Activated CD8-positive, alpha-beta memory T cell treated with anti-CD3 and anti-CD28 coated beads, Interleukin-2, amount 50 U/mL, for 1 hour (primary cell): ENCODE measurements around the gene ITPRID1.
"Not testable (repeated sequence)": the region's sequence is repeated elsewhere in the genome, so short reads cannot be mapped to it uniquely, and the experiment has no call there.

Experiments
- DNase-seq: peaks from one replicate; pipeline ENCODE4 v3.0.0-alpha.2; 2020; ENCODE audit errors: extremely low read depth

ITPRID1 gene

DNA sequence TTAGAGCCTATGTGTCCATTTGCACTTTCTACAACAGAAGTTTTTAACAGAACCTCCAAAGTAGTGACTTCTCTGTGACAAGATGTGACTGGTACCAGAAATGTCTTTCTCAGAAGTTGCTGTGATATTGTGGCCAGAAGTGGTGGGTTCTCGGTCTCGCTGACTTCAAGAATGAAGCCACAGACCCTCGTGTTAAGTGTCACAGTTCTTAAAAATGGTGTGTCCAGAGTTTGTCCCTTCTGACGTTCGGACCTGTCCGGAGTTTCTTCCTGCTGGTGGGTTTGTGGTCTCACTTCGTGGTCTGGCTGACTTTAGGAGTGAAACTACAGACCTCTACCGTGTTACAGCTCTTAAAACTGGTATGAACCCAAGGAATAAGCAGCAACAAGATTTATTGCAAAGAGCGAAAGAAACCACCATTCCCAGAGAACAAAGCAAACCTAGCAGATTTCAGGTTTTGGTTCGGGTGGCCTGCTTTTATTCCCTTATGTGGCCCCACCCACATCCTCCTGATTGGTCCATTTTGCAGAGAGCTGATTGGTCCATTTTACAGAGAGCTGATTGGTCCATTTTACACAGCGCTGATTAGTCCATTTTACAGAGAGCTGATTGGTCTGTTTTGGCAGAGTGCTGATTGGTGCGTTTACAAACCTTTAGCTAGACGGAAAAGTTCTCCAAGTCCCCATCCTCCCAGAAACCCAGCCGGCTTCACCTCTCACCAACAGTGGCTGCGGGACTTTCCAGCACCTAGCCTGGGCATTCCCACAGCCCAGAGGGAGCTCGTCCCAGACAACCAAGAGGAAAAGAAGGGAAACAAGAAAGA lies 3.0 kb downstream of the ITPRID1 start:
- DNase-seq: no peak

DNA sequence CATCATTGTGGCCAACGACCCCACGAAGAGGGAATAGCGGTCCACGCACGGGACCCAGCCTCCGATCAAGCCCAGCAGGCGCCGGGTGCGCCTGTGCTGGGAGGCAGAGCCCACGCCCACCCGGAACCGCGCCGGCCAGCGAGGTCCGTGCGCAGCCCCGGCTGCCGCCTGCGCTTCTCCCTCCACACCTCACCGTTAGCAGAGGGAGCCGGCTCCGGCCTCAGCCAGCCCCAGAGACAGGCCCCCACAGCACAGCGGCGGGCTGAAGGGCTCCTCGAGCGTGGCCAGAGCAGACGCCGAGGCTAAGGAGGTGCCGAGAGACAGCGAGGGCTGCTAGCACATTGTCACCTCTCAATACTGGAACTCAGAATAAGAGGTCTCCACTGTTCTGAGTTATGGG lies 3.6 kb downstream of the ITPRID1 start:
- DNase-seq: no peak

DNA sequence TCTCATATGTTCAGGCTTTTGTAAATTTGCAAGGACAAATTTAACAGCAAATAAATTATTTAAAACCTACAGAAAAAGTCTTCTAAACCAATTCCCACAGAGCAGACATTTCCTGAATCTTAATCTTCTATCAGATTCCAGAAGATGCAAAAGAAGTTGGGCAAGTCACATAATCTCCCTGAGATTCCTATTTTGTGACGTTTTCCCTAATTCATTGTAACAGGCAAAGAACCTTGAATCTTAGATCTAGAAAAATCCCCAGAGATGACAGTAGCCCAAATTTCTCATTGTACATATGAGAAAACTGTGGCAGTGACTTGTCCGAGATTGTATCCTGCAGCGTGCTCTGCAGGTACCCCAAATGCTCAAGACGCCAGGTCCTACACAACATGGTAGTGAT lies 4.9 kb downstream of the ITPRID1 start:
- DNase-seq: no peak

DNA sequence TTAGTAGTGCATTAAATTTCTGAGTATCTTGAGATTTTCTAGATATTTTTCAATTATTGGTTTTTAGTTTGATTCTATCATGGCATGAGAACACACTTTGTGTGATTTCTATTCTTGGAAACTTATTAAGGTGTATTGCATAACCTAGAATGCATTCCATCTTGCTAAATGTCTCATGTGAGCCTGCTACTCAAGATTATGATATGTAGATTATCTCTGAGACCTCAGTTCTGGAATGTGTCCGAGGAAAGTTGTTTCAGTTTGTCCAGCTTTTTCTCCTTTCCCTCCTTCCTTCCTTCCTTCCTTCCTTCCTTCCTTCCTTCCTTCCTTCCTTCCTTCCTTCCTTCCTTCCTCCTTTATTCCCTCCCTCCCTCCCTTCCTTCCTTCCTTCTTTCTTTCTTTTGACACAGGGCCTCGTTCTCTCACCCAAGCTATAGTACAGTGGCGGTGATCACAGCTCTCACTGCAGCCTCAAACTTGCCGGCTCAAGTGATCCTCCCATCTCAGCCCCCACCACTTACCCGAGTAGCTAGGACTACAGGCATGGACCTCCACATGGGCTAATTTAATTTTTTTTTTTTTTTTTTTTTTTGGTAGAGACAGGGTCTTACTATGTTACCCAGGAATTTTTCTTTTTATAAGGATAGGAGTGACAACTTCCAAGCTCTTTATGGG lies 7.6 kb downstream of the ITPRID1 start:
- no peak for DNase-seq

DNA sequence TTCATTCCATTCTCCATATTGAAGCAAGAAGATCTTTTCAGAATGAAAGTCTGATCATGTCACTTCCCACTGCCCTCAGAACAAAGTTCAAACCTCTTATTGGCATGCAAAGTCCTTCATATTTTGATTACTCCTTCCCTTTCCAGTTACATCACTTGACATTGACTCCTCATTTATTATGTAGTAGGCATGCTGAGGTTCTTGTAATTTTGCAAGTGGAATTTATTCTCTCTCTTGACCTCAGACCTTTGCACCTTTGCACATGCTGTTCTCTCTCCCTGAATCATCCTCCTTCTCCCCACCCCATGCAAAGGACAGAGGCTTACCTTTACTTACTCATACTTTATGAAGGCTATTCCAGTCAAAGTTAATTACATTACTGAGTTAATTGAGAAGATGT lies 13.0 kb downstream of the ITPRID1 start:
- no peak for DNase-seq

DNA sequence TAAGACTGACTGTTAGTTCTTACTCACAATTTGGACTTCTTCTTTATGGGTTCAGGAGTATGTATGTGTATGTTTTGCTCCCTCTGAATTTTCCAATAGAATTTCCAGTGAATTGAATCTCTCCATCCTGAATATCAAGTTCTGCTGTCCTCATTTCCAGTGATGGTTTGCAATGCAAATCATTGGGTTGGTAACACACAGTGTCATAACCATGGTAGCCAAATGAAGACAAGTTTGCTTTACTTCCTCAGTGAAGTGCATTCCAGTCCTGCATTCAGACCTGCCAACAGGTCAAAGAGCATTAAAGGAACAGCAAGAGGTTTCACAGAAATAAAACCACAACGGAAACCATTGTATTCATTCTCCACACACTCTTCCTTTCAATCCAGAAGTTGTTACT lies 15.2 kb downstream of the ITPRID1 start:
- DNase-seq: no peak

DNA sequence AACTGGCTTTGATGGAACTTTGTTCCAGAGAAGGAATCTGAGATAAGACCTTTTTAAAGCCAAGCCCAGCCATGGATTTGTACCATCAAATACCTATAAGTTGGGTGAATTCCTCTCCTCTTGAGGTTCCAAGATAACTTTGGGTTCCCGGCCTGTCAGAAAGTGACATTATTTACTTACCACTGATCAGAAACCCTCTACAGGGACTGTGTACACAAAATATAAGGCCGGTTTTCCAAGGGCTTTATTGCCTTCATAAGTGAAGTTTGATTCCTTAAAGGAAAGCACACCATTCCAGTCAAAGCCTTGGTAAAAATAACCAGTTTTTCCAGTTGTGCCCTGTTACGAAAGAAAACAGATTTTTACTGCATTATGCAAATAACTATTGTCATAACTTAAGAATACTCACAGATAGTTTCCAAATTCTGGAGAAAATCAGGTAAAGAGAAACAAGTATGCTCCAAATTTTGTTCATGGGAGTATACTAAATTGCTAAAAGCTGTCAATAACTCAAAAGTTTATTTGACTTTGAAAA lies 26.8 kb downstream of the ITPRID1 start:
- not testable (repeated sequence) for DNase-seq

DNA sequence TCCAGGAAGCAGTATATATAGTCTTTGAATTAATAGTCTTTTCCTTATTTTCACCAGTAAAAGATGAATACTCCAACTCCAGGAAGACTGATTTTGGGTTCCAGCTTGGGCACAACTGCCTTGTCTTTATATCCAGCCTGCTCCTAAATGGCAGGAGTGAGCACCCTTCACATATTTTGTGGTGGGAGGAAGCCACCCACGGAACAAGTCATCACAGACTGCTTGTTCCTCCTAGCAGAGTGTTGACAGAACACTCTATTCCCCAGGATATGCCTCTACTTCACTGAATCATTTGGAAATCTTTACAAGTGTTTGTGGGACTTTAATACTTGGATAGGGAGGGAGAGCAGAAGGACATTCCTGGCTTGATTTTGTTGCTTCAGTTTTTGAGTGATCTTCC lies 31.7 kb downstream of the ITPRID1 start:
- no peak for DNase-seq

DNA sequence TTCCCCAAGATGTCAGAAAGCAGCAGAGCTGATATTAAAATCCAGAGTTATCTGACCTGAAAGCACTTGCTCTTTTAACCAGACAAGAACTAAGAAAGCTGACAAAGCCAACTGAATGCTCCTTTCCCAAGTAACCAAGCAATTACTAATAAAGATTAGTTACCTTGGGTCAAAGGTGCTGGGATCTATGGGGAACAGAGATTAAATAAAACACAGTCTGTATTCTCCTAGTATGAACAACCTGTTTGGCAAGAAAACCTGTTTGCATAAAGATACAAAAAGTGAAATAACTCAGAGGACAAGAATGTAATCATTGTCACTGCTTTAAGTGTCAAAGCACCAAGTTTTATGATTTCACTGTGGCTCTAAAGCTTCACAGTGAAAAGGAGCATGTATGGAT lies 35.7 kb downstream of the ITPRID1 start:
- DNase-seq: no peak

DNA sequence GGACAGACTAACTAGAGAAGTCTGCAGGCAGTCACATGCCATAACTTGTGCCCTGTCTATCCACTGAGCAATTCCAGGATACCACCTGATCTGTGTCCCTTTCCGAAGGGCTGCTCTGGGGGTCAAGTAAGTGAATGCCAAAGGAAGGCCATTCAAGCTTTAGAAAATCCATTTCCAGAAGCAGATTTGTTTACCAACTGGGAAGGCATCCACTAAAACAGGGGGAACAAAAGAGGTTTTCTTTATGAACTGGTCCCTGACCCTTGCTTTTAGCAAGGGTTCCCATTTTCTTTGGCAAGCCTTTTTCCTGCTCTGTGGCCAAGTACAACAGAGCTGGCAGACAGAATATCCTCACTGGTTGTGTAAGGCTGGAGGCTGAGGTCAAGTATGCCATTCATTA lies 36.5 kb downstream of the ITPRID1 start:
- no peak for DNase-seq

DNA sequence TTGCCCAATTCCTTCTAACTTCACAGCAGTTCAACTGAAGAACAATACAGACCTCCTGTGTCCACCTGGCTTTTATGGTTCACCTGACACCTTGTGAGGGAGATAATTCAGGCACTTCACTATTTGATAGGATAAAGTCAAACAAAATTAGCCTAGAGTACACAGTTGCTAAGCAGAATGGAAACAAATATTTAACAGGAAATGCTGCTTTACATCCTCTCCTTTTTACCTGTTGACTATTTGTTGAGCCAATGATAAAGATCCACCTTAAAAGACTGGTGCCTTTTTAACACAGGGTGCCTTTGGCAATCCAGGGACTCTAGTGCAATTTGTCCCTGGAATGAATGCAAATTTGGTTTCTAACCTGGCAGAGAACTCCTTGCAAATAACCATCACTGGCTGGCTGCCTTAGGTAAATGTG lies 39.8 kb downstream of the ITPRID1 start:
- DNase-seq: no peak

DNA sequence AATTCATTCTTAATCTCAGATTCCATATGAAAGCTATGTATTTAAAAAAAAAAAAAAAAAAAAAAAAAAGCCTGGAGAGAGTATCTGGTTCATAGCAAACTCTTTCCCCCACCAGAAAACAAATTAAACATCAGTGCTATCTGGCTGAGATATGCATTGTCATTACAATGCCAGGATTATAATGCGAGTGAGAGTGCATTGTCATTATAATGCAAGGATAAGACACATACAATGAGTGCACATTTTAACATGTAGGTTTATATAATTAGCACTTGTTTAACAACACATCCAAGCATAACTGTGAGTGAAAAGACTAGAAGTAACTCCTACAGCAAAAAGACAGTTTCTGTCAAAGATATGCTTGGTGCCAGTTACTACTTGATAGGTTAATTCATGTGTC lies 48.1 kb downstream of the ITPRID1 start:
- no peak for DNase-seq

DNA sequence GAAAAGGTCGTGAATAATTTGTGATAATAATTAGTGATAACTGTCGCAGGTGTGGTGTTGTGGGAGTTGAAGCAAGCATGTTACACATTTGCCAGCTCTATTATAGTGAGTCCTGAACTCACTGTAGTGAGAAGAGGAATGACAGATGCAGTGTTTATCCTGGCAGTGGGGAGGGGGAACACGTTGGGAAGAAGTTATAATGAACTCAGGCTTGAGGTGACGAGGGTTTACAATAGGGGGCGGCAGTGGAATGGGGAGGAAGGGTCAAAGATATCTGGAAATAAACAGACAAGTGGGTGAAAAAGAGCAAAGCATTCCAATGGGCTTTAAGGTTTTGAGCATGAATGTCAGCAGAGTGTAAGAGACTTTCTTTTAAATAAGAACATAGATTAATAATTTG lies 49.6 kb downstream of the ITPRID1 start:
- no peak for DNase-seq

DNA sequence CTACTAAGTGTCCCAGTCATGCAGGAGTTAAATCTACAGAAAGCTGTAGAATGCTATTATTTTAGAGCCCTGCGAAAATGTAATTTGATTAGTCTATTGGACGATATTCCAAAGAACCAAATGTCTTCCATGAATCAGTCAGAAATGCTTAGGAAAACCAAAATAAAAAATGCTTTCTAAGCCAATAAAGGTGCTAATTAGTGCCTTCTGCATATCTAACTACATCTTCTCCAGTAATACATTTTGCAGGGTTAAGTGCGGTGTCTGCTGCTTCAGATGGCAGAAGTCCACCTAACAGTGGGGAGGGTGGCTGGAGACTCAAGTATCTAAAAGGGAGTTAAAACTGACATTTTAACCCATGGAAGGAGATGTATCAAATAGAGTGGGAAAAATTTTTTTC lies 50.1 kb downstream of the ITPRID1 start:
- DNase-seq: no peak

DNA sequence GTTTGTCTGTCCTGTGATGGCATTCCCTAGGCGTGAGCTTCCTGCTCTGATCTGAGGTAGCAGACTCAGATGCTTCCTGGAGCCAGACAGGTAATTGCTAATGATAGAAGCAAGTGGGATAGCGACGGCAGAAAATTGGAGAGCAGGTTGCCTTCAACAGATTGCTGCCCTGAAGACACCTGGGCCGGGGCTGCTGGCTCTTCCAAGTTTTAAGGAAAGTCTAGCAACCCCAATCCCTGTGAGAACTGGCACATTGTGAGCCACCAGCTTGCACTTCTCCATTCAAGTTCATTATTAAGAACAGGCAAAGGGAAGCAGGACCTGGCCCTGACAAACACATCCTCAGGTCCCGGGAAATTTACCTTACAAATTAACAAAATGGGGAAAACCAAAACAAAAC lies 50.8 kb downstream of the ITPRID1 start:
- DNase-seq: no peak

DNA sequence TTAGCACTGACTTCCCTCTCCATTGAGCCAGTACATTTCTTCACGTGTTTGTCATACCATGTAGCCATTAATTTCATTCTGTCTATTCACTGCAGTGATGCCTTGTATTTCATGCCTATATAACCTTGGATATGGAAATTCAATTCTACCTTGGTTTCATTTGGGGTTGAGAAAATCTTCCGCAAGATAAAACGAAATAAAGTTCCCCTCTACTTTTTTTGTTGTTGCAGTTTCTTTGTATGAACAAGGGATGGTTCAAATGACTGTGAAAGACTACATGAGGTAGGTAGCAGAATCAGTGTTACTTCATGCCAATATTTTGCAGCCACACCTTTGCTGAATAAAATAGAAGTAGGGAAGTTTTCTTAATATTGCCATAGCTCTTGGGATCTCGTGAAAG lies 55.6 kb downstream of the ITPRID1 start:
- DNase-seq: no peak

DNA sequence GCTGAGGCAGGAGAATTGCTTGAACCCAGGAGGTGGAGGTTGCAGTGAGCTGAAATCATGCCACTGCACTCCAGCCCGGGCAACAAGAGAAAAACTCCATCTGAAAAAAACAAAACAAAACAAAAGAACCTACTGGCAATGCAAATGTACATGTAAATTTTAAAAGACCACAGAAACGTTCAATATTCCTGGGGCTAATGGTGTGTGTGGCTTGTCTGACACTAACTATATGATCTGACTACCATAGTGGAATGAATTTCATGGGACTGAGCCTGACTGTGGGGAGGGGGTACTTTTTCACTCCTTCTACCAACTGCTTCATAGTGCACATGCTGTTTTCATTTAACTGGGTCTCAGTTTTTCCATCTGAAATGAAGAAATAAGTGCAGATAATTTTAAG lies 69.6 kb downstream of the ITPRID1 start:
- DNase-seq: no peak

DNA sequence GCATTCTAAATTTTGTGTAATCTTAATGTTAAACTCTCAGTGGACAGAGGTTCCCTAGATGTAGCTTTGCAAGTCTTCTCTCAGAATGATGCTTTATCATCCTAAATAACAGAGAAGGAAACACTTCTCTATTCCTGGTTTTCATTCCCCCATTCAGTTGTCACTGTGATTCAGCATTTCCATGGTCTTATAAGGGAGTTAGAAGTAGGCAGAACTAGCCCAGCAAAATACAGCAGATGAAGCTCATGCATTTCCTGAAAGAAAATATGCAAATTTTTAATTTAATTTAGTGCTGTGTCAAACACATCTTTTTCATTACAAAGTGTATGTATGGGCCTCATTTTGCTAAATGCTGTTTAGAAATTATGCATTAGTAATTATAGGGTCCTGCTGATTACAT lies 70.1 kb downstream of the ITPRID1 start:
- DNase-seq: no peak

DNA sequence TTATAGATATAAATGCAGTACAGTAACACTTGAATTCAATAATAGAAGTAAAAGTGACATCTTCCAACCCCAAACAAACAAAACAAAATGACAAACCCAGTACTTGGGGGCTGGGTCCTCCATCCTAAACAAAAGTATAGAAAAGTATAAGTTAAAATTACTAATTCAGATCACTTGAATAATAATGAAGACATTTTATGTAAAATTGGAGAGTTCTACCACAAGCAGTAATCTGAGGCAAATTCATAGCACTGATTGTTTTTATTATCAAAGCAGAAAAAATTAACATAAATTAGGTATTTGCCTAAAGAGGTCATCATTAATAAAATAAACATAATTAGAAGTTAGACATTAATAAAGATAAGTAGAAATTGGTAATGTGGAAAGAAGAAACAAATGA lies 81.5 kb downstream of the ITPRID1 start:
- no peak for DNase-seq

DNA sequence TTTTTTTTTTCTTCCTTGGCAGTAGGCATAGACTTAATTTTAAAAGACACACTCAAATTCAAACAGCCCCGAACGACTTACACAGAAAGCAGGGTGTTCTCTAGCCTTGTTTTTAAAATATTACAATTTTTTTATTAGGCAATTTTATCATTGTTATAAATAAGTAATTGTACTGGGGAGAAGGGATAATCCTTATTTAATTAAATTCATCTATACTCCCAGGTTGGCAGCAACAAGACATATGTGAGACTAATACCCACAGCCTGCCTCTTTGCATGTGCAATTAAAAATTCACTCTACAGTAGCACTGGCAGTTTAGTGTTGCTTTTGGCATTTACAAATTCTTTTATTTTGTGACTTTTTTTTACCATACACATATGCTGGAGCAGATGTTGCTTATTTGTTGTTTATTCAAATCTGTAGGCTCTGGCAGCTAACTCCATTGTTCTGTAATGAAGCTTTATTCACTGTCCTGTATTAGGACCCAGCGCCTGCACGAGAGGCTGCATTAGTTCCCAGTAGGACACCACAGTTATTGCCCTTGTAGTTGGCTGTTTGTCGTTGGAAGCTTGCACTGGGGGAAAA lies 88.2 kb downstream of the ITPRID1 start:
- no peak for DNase-seq

DNA sequence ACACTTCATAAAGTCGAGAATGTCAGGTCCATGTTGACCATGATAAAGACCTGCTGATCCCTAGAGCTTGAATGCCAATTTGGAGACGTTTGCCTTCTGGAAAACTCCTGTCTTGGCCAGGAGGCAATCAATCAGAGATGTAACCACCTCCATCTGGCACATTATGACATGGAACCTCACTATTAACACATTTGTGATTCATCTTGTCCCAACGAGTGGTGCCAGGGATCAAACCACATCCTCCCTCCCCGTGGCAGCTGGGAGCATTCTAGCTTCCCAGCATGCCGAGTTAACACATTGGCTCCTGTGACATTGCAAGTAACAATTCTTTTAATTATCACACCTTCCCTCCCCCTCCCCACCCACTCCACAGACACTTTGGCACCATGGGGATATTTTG lies 89.2 kb downstream of the ITPRID1 start:
- no peak for DNase-seq

DNA sequence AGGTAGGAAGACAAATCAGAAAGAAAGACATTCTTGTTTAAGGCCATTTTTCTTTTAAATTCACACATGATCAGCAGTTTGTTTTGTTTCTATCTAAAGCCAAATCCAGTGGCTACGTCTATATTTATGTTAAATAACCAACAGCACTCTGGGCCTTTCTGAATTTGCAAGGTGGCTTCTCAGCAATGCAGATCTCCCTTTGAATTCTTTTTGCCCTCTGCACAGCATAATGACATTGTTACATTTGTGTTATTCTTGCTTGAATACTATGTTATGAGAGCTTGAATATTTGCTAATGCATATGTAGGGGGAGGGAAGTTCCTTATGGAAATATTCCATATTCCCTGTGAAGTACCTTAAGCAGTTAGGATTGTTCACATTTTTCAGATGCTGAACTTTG lies 99.7 kb downstream of the ITPRID1 start:
- DNase-seq: no peak

DNA sequence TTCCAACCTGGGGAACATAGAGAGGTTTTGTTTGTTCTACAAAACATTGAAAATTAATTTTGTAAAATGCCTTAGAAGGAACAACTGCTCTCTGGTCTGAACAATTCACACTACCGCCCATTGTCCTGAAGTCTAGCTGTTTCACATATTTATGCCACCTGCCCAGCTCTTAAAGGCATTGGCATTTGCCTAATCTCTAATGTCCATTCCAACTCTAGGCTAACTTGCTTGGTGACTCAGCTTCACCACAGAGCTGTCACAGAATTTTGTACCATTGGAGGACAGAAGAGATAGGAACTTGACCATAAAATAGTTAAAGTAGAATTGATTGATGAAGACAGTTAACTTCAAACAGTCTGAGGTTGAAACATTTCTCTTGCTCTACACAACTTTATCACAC lies 119.6 kb downstream of the ITPRID1 start:
- no peak for DNase-seq
